ENCODE results near the gene HID1. TPM values are rescaled to one million over a fixed set of nuclear protein-coding genes. Genes with fewer than 3 reads are reported as not detected.
"Not testable (repeated sequence)": the region's sequence is repeated elsewhere in the genome, so short reads cannot be mapped to it uniquely, and the experiment has no call there.

The HID1 gene
- total RNA-seq, 1 donor from 2014 or later = 28.5 TPM

- DNase-seq (ENCODE audit: low read depth) = no peak
- Histone ChIP-seq H3K36me3 (ENCODE audit: control insufficient read depth, insufficient read depth, low read length) (no peaks in the 10 kb centered on the region), H3K4me3 (ENCODE audit: low read depth, low read length) (no peak overlapping the region), H3K27me3 (ENCODE audit: control insufficient read depth, insufficient read depth, low read length) (peaks cover 2% of the 10 kb centered on the region)
- TF ChIP-seq, protein P1, sequence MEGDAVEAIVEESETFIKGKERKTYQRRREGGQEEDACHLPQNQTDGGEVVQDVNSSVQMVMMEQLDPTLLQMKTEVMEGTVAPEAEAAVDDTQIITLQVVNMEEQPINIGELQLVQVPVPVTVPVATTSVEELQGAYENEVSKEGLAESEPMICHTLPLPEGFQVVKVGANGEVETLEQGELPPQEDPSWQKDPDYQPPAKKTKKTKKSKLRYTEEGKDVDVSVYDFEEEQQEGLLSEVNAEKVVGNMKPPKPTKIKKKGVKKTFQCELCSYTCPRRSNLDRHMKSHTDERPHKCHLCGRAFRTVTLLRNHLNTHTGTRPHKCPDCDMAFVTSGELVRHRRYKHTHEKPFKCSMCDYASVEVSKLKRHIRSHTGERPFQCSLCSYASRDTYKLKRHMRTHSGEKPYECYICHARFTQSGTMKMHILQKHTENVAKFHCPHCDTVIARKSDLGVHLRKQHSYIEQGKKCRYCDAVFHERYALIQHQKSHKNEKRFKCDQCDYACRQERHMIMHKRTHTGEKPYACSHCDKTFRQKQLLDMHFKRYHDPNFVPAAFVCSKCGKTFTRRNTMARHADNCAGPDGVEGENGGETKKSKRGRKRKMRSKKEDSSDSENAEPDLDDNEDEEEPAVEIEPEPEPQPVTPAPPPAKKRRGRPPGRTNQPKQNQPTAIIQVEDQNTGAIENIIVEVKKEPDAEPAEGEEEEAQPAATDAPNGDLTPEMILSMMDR (IDR thresholded peaks at IDR 0.05; ENCODE audit: insufficient read depth, low read length, poor library complexity, severe bottlenecking) = no peak
Measured at GRCh38 chr17:74907012-74907411, 65.5 kb downstream of the HID1 start.

DNA sequence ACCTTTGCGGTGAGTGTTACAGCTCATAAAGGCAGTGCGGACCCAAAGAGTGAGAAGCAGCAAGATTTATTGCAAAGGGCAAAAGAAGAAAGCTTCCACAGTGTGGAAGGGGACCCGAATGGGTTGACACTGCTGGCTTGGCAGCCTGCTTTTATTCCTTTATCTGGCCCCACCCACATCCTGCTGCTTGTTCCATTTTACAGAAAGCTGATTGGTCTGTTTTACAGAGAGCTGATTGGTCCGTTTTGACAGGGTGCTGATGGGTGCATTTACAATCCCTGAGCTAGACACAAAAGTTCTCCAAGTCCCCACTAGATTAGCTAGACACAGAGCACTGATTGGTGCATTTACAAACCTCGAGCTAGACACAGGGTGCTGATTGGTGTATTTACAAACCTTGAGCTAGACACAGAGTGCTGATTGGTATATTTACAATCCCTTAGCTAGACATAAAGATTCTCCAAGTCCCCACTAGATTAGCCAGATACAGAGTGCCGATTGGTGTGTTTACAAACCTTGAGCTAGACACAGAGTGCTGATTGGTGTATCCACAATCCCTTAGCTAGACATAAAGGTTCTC, 66.3 kb downstream of the HID1 start:
- not testable (repeated sequence) for H3K36me3 ChIP-seq (ENCODE audit: control insufficient read depth, insufficient read depth, low read length); H3K4me3 ChIP-seq (ENCODE audit: low read depth, low read length); DNase-seq (ENCODE audit: low read depth); H3K27me3 ChIP-seq (ENCODE audit: control insufficient read depth, insufficient read depth, low read length)

- H3K27me3 ChIP-seq (ENCODE audit: control insufficient read depth, insufficient read depth, low read length) = peaks cover 4% of the 10 kb centered on the region
- TF ChIP-seq, protein P1 (IDR thresholded peaks at IDR 0.05; ENCODE audit: insufficient read depth, low read length, poor library complexity, severe bottlenecking) = no peak
- no peak overlapping the region for H3K4me3 ChIP-seq (ENCODE audit: low read depth, low read length)
- no peaks in the 10 kb centered on the region for H3K36me3 ChIP-seq (ENCODE audit: control insufficient read depth, insufficient read depth, low read length)
- DNase-seq (ENCODE audit: low read depth) = no peak
Measured at GRCh38 chr17:74904687-74905409, 67.7 kb downstream of the HID1 start.

DNA sequence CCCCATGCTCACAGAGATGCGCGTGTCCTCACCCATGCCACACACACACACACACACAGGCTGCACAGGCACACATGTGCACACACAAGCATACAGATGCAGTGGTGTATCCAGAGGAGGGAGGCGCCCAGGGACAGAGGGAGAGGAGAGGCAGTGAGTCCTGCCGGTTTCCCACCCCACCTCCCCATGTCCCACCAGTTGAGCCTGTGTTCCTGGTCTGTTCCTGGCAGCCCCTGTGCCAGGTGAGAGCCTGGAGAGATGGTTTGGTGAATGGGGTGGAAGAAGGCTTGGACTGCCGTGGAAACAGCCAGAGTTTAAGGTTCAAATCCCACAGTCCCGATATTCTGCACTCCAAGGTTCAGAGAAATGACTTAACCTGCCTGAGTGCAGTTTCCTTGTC, 68.9 kb downstream of the HID1 start:
- Histone ChIP-seq H3K27me3 (ENCODE audit: control insufficient read depth, insufficient read depth, low read length) (peaks cover 4% of the 10 kb centered on the region), H3K4me3 (ENCODE audit: low read depth, low read length) (no peak overlapping the region), H3K36me3 (ENCODE audit: control insufficient read depth, insufficient read depth, low read length) (no peaks in the 10 kb centered on the region)
- DNase-seq (ENCODE audit: low read depth) = no peak
- TF ChIP-seq, protein P1 (IDR thresholded peaks at IDR 0.05; ENCODE audit: insufficient read depth, low read length, poor library complexity, severe bottlenecking) = no peak

- TF ChIP-seq, protein P1 (IDR thresholded peaks at IDR 0.05; ENCODE audit: insufficient read depth, low read length, poor library complexity, severe bottlenecking) = no peak
- no peak for DNase-seq (ENCODE audit: low read depth)
- Histone ChIP-seq H3K36me3 (ENCODE audit: control insufficient read depth, insufficient read depth, low read length) (no peaks in the 10 kb centered on the region), H3K27me3 (ENCODE audit: control insufficient read depth, insufficient read depth, low read length) (peaks cover 4% of the 10 kb centered on the region), H3K4me3 (ENCODE audit: low read depth, low read length) (no peak overlapping the region)
Measured at GRCh38 chr17:74903034-74903433, 69.5 kb downstream of the HID1 start.

GRCh38 chr17:74901353-74902135, 71.0 kb downstream of the HID1 start:
- Histone ChIP-seq H3K4me3 (ENCODE audit: low read depth, low read length) (no peak overlapping the region), H3K27me3 (ENCODE audit: control insufficient read depth, insufficient read depth, low read length) (peaks cover 5% of the 10 kb centered on the region), H3K36me3 (ENCODE audit: control insufficient read depth, insufficient read depth, low read length) (no peaks in the 10 kb centered on the region)
- no peak for DNase-seq (ENCODE audit: low read depth)
- TF ChIP-seq, protein P1 (IDR thresholded peaks at IDR 0.05; ENCODE audit: insufficient read depth, low read length, poor library complexity, severe bottlenecking) = no peak
